Muscle layer of colon (tissue), 2 donors: ENCODE data around the gene UPK3B.
A peak's percentile ranks its signal among the peaks of the same experiment; 100 is the strongest.
"Not testable (repeated sequence)": the region's sequence is repeated elsewhere in the genome, so short reads cannot be mapped to it uniquely, and the experiment has no call there.

Experiments used
- H3K27ac ChIP-seq: one replicate; pipeline ENCODE4 v1.7.0; 2013; ENCODE audit warnings: low read depth, mild to moderate bottlenecking, low read length, moderate library complexity
- H3K27me3 ChIP-seq, 2 donors: one replicate each; pipeline ENCODE4 v1.7.0; 2013; ENCODE audit warnings: low read length in 2 of 2, mild to moderate bottlenecking in 2 of 2; ENCODE audit not compliant: insufficient read depth in 2 of 2, control insufficient read depth in 1 of 2
- H3K36me3 ChIP-seq: one replicate; pipeline ENCODE4 v1.7.0; 2013; ENCODE audit warnings: mild to moderate bottlenecking, low read length; ENCODE audit not compliant: insufficient read depth
- H3K4me1 ChIP-seq: one replicate; pipeline ENCODE4 v1.7.0; 2013; ENCODE audit warnings: mild to moderate bottlenecking, low read length; ENCODE audit not compliant: insufficient read depth
- H3K4me3 ChIP-seq, 2 donors: one replicate each; pipeline ENCODE4 v1.7.0; 2013; ENCODE audit warnings: low read length in 2 of 2, low read depth in 1 of 2, mild to moderate bottlenecking in 1 of 2, moderate library complexity in 1 of 2
- H3K9ac ChIP-seq: one replicate; pipeline ENCODE4 v1.7.0; 2013; ENCODE audit warnings: low read length
- H3K9me3 ChIP-seq: one replicate; pipeline ENCODE4 v1.7.0; 2013; ENCODE audit warnings: mild to moderate bottlenecking, low read length
- donor health status: abdominal sarcoma.
- donor health status: Adenocarcinoma of cecum.

UPK3B gene

GRCh38 chr7:76531643-76532042 is 21.3 kb downstream of the UPK3B start:
- H3K27me3 ChIP-seq: not testable (repeated sequence)

DNA sequence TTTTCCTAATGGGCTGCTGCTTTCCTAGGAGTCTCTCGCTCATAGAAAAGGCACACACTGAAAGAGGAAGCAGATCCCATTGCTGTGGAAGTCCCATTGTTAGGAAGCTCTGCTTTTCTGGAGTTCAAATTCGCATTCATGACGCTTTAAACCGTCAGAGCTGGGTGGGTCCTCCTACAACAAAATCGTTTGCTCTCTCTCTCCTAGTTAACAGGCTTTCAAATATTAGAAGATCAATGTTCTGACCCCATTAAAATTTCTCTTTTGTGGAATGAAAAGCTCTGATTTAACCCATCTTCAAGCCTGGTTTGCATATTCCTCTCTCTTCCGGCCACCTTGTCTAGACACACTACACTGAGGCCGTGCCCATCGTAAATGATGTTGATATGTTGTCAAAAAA is 32.8 kb downstream of the UPK3B start, which contains the start of gene SPDYE16:
TSS of gene SPDYE16 (minus strand) at position 101 of the 400 bp plus-strand sequence. CDS start 1,838 bp downstream, outside the sequence.
- H3K9ac ChIP-seq, H3K36me3 ChIP-seq, H3K27ac ChIP-seq, H3K4me1 ChIP-seq, H3K9me3 ChIP-seq, H3K4me3 ChIP-seq, H3K27me3 ChIP-seq: not testable (repeated sequence)

More at GRCh38 chr7:76531643-76532042, 21.3 kb downstream of the UPK3B start:
- not testable (repeated sequence) for H3K4me1 ChIP-seq, H3K36me3 ChIP-seq, H3K4me3 ChIP-seq, H3K9ac ChIP-seq, H3K9me3 ChIP-seq, H3K27ac ChIP-seq

GRCh38 chr7:76549025-76549854 is 38.9 kb downstream of the UPK3B start:
- peak overlapping the region; percentile 75 for H3K27ac ChIP-seq
- H3K9me3 ChIP-seq, H3K9ac ChIP-seq, H3K36me3 ChIP-seq, H3K4me1 ChIP-seq, H3K27me3 ChIP-seq: not testable (repeated sequence)
- peak overlapping the region; percentile 50 to 77 for H3K4me3 ChIP-seq

DNA sequence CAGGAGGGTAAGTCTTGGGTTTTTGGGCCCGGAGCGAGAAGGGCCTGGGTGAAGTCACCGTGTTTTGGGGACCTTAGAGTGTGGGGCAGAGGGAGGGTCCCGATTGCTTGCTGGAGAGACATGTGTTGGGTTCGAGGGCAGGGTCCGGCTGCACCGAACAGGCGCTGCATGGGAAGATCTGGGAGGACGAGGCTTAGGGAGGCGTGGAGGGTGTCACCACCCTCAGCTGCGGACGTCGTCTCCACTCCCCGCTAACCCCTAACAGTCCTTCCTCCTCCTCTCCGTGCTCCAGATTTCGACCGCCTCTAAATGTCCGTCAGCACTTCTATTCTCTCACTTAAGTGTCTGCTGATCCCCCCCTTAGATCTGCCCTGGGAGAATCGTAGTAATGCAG is 39.5 kb downstream of the UPK3B start:
- not testable (repeated sequence) for H3K27me3 ChIP-seq, H3K9ac ChIP-seq, H3K9me3 ChIP-seq, H3K36me3 ChIP-seq, H3K4me1 ChIP-seq
- Histone ChIP-seq H3K4me3 (peak overlapping the region; percentile 50 to 77), H3K27ac (peak overlapping the region; percentile 75)

DNA sequence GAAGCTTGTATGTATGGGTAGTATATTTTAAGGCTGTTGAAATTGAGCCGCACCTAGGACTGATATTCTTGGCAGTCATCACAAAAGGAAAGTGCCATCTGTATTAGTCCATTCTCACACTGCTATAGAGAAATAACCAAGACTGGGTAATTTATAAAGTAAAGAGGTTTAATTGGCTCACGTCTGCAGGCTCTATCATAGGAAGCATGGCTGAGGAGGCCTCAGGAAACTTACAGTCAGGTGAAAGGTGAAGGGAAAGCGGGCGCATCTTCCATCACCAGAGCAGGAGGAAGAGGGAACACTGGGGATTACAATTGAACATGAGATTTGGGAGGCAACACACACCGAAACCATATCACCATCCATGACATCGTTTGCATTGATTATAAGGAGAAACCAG is 41.6 kb downstream of the UPK3B start:
- H3K4me1 ChIP-seq, H3K9me3 ChIP-seq, H3K9ac ChIP-seq, H3K27me3 ChIP-seq, H3K36me3 ChIP-seq, H3K27ac ChIP-seq, H3K4me3 ChIP-seq: not testable (repeated sequence)

DNA sequence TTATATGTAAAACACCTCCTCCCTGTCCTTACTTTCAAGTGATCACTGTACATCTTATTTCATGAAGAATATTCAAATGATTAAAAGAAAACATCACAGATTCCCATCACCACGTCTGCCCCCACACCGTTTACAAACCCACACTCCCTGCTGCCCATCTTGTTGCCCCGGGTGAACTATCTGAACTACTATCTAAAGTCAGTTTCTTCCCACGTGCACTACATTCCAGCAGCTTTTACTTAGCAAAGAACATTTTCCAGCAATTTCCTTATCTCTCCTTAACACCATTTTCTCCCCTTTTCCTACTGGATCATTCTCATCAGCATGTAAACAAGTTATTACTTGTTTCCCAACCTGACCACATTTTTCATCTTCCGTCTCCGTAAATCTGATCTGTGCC is 49.3 kb downstream of the UPK3B start:
- H3K9ac ChIP-seq, H3K9me3 ChIP-seq, H3K4me1 ChIP-seq, H3K4me3 ChIP-seq, H3K27ac ChIP-seq, H3K27me3 ChIP-seq, H3K36me3 ChIP-seq: not testable (repeated sequence)

DNA sequence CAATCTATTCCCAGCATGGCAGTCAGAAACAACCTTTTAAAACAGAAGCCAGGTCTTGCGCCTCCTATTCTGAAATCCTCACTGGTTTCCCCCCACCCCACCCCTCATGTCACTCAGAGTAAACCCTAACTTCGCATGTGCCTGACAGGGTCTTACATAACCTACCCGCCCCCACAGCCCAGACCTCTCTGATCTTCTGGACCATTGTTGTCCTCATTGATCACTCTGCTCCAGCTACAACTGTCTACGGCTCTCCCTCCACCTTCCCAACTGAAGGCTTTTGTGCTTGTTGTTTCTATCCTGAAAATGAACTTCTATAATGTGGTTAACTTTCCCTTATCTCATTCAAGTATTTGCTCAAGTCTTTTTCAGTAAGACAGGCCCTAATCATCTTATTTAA is 49.8 kb downstream of the UPK3B start:
- H3K36me3 ChIP-seq, H3K27me3 ChIP-seq, H3K9ac ChIP-seq, H3K4me3 ChIP-seq, H3K9me3 ChIP-seq, H3K27ac ChIP-seq, H3K4me1 ChIP-seq: not testable (repeated sequence)

DNA sequence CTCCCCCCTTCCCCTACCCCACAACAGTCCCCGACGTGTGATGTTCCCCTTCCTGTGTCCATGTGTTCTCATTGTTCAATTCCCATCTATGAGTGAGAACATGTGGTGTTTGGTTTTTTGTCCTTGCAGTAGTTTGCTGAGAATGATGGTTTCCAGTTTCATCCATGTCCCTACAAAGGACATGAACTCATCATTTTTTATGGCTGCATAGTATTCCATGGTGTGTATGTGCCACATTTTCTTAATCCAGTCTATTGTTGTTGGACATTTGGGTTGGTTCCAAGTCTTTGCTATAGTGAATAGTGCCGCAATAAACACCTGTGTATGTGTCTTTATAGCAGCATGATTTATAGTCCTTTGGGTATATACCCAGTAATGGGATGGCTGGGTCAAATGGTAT is 51.0 kb downstream of the UPK3B start:
- not testable (repeated sequence) for H3K9ac ChIP-seq, H3K9me3 ChIP-seq, H3K4me3 ChIP-seq, H3K4me1 ChIP-seq, H3K27ac ChIP-seq, H3K36me3 ChIP-seq, H3K27me3 ChIP-seq

DNA sequence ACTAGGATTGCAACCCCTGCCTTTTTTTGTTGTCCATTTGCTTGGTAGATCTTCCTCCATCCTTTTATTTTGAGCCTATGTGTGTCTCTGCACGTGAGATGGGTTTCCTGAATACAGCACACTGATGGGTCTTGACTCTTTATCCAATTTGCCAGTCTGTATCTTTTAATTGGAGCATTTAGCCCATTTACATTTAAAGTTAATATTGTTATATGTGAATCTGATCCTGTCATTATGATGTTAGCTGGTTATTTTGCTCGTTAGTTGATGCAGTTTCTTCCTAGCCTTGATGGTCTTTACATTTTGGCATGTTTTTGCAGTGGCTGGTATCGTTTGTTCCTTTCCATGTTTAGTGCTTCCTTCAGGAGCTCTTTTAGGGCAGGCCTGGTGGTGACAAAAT is 54.6 kb downstream of the UPK3B start:
- not testable (repeated sequence) for H3K4me3 ChIP-seq, H3K9ac ChIP-seq, H3K4me1 ChIP-seq, H3K9me3 ChIP-seq, H3K27me3 ChIP-seq, H3K27ac ChIP-seq, H3K36me3 ChIP-seq
